Measurements from ENCODE around the gene MDN1.

The MDN1 gene

DNA sequence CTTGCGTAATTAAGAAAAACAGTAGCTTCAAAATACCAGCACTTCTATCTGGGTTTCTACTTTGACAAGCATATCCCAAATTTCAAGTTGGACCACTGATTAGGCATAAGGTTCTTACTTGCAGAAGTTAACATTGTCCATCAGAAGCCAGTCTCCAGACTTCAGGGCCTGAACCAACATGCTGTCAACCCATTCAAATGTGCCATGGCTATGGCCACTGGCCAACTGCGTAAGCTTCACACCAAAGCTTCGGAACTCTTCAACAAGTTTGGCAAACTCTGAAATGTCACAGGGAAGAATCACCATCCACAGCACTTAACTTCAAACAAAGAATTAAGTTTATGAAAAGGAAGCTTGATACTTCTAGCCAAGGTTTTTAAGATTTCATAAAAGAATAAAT lies 103.1 kb downstream of the MDN1 start:
- H3K9me3 Mint-ChIP-seq: no peaks in the 10 kb centered on the region
- H3K27ac Mint-ChIP-seq: no peak overlapping the region
- H3K36me3 Mint-ChIP-seq (ENCODE audit: low read depth): peaks cover 49% of the 10 kb centered on the region
- H3K27me3 Mint-ChIP-seq (ENCODE audit: low read depth): no peaks in the 10 kb centered on the region
- no peaks in the 10 kb centered on the region for H3K4me1 Mint-ChIP-seq (ENCODE audit: low read depth)
- no peak overlapping the region for H3K4me3 Mint-ChIP-seq

DNA sequence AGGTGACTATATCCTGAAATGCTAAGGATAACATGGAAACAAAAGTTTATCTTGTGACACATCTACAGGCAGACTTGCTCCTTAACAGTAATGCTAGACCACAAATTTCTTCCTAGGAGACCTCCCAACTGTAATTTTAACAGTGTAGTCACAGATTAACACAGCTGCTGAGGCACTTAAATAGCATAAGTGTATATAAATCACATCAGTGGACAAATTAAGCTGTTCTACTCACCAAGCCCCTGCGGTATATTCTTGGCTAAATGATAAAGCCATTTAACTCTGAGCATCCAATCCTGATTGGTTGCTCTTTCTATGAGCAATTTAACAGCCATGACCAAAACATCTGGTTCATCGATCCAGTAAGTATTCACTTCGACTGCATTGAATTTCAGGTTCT lies 107.8 kb downstream of the MDN1 start:
- Mint-ChIP-seq H3K27me3 (ENCODE audit: low read depth) (no peaks in the 10 kb centered on the region), H3K9me3 (no peaks in the 10 kb centered on the region), H3K36me3 (ENCODE audit: low read depth) (peaks cover 45% of the 10 kb centered on the region), H3K27ac (no peak overlapping the region), H3K4me1 (ENCODE audit: low read depth) (peaks cover 5% of the 10 kb centered on the region), H3K4me3 (no peak overlapping the region)

DNA sequence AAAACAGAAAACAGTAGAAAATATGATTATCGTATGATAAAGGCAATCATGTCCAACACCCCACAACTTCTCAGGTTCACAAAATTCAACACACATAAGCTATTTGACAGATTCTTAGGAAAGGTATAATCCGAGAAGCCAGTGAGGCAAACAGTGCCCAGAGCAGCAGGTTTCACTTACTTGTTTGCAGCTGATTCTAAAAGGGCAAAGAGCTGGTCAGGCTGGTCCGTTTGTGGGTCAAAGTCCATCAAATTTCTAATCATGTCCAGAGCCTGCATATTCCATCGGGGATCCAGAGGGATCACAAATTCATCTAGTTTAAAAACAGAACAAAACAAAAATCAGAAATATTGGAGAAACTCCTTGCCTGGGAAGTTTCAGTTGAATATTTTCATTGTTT lies 111.3 kb downstream of the MDN1 start:
- no peak overlapping the region for H3K27ac Mint-ChIP-seq
- no peak overlapping the region for H3K4me3 Mint-ChIP-seq
- peaks cover 5% of the 10 kb centered on the region for H3K4me1 Mint-ChIP-seq (ENCODE audit: low read depth)
- no peaks in the 10 kb centered on the region for H3K9me3 Mint-ChIP-seq
- no peaks in the 10 kb centered on the region for H3K27me3 Mint-ChIP-seq (ENCODE audit: low read depth)
- H3K36me3 Mint-ChIP-seq (ENCODE audit: low read depth): peaks cover 37% of the 10 kb centered on the region

DNA sequence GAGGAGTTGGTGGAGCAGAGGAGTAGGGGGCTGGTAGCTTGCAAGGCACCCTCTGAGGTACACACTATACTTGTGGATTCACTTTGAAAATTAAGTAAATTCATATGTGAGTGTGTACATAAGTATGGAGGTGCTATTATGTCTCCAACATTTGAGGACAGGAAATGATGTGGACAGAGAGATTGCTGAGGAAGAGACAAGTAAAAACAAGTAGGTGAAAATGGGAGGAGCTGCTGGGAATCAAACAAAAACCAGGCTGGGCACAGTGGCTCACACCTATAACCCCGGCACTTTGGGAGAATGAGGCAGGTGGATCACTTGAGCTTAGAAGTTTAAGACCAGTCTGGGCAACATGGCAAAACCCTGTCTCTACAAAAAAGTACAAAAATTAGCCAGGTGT lies 111.8 kb downstream of the MDN1 start:
- Mint-ChIP-seq H3K9me3 (no peaks in the 10 kb centered on the region), H3K4me3 (no peak overlapping the region), H3K27ac (no peak overlapping the region), H3K4me1 (ENCODE audit: low read depth) (peaks cover 5% of the 10 kb centered on the region), H3K27me3 (ENCODE audit: low read depth) (no peaks in the 10 kb centered on the region), H3K36me3 (ENCODE audit: low read depth) (peaks cover 35% of the 10 kb centered on the region)

DNA sequence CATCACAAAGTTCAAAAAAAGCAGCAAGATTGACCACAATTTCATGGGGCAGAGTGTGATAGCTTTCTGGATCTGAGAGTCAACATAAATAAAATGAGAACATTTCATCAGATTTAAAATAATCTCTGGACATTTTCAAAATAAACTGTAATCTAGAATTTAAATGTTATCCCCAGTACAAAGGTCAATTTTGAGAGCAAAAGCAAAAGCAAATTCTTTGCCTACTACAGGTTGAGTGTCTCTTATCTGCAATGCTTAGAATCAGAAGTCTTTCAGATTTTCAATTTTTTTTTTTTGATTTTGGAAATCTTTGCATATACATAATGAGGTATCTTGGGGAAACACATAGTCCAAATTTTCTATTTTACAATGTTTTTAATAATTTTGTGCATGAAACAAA lies 113.5 kb downstream of the MDN1 start:
- Mint-ChIP-seq H3K4me1 (ENCODE audit: low read depth) (peaks cover 5% of the 10 kb centered on the region), H3K36me3 (ENCODE audit: low read depth) (peaks cover 31% of the 10 kb centered on the region), H3K27ac (no peak overlapping the region)

DNA sequence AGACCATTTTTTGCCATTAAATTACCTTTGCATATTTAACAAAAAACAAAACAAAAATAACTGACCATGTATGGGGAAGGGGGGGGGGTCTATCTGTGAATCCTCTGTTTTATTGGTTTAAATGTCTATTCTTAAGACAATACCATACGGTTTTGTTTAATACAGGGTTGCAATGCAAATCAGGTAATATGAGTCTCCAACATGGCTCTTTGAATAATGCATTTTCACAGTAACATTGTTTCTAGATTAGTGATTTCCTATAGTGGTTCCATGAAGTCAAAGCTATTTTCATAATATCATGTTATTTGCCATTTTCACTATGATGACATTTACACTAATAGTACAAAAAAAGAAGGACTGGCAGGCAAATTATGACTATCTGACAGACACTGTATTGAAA lies 116.3 kb downstream of the MDN1 start:
- no peaks in the 10 kb centered on the region for H3K9me3 Mint-ChIP-seq
- no peaks in the 10 kb centered on the region for H3K27me3 Mint-ChIP-seq (ENCODE audit: low read depth)
- peaks cover 4% of the 10 kb centered on the region for H3K4me1 Mint-ChIP-seq (ENCODE audit: low read depth)
- H3K4me3 Mint-ChIP-seq: no peak overlapping the region
- H3K27ac Mint-ChIP-seq: no peak overlapping the region
- peaks cover 26% of the 10 kb centered on the region for H3K36me3 Mint-ChIP-seq (ENCODE audit: low read depth)

More for the DNA sequence above, 113.5 kb downstream of the MDN1 start:
- H3K4me3 Mint-ChIP-seq: no peak overlapping the region
- H3K9me3 Mint-ChIP-seq: no peaks in the 10 kb centered on the region
- H3K27me3 Mint-ChIP-seq (ENCODE audit: low read depth): no peaks in the 10 kb centered on the region

DNA sequence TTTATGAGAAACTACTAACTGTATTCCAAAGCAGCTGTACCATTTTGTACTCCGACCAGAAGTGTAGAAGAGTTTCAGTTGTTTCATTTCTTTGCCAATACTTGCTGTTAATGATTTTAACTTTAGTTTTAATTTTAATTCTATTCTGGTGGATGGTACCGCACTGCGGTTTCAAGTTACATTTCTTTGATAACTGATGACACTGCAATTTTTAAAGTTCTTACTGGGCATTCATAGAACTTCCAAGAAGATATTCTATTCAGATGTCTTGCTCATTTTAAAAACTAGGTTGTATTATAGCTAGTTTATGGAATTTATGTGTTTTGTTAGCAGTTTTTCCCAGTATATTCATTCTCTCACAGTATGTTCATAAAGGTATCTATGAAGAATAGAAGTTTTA lies 117.2 kb downstream of the MDN1 start:
- H3K36me3 Mint-ChIP-seq (ENCODE audit: low read depth): peaks cover 24% of the 10 kb centered on the region
- H3K4me3 Mint-ChIP-seq: no peak overlapping the region

DNA sequence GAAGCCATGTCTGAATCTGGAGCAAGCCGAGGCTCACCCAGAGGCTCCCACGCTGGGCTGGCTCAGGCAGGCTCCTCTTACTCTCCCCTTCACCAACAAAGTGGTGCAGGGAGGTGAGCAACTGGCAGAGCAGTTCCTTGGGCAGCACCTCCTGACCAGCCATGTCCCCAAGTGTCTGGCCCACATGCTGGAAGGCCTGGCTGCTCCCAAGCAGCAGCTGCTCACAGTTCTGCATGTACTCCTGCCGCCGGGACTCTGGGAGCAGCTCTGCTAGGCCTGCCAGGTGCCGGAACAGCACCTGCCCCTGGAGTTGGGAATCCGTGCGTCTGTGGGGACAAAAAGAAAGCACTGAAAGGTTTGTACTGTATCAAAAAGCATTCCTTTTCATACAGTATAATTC lies 123.9 kb downstream of the MDN1 start:
- Mint-ChIP-seq H3K36me3 (ENCODE audit: low read depth) (peaks cover 35% of the 10 kb centered on the region), H3K27me3 (ENCODE audit: low read depth) (no peaks in the 10 kb centered on the region), H3K27ac (no peak overlapping the region), H3K9me3 (no peaks in the 10 kb centered on the region), H3K4me1 (ENCODE audit: low read depth) (peaks cover 6% of the 10 kb centered on the region), H3K4me3 (no peak overlapping the region)

More for the DNA sequence above, 117.2 kb downstream of the MDN1 start:
- no peaks in the 10 kb centered on the region for H3K9me3 Mint-ChIP-seq
- peaks cover 2% of the 10 kb centered on the region for H3K4me1 Mint-ChIP-seq (ENCODE audit: low read depth)
- H3K27me3 Mint-ChIP-seq (ENCODE audit: low read depth): no peaks in the 10 kb centered on the region
- no peak overlapping the region for H3K27ac Mint-ChIP-seq

DNA sequence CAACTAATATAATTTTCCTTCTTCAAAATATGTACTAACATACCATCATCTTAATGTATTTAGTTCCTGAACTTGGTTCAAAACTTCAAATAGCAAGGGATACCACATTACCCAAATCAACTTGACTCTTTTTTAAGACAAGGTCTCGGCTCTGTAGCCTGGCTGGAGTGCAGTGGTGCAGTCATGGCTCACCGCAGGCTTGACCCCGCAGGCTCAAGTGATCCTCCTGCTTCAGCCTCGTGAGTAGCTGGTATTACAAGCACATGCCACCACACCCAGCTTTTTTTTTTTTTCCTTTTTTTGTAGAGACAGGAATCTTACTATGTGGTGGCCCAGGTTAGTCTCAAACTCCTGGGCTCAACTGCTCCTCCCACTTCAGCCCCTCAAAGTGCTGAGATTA lies 125.2 kb downstream of the MDN1 start:
- Mint-ChIP-seq H3K27me3 (ENCODE audit: low read depth) (no peaks in the 10 kb centered on the region), H3K4me3 (no peak overlapping the region), H3K4me1 (ENCODE audit: low read depth) (peaks cover 7% of the 10 kb centered on the region), H3K27ac (no peak overlapping the region), H3K9me3 (no peaks in the 10 kb centered on the region), H3K36me3 (ENCODE audit: low read depth) (peaks cover 40% of the 10 kb centered on the region)

DNA sequence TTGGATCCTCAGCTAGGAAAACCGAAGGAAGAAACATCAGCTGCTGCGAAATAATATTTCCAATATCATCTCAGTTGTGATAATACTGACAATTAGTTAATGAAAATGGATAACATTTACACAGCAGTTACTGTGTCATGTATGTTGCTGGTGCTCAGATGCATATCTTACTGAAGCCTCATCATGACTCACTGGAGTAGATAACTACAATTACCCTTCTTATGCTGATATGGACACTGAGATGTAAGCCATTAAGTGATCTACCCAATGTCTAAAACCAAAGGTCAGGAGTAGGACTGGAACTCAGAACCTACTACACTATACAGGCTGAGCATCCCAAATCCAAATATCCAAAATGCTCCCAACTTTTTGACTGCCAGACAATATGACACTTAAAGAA lies 126.4 kb downstream of the MDN1 start:
- Mint-ChIP-seq H3K36me3 (ENCODE audit: low read depth) (peaks cover 41% of the 10 kb centered on the region), H3K27me3 (ENCODE audit: low read depth) (no peaks in the 10 kb centered on the region), H3K27ac (no peak overlapping the region), H3K4me3 (no peak overlapping the region), H3K9me3 (no peaks in the 10 kb centered on the region), H3K4me1 (ENCODE audit: low read depth) (peaks cover 7% of the 10 kb centered on the region)

DNA sequence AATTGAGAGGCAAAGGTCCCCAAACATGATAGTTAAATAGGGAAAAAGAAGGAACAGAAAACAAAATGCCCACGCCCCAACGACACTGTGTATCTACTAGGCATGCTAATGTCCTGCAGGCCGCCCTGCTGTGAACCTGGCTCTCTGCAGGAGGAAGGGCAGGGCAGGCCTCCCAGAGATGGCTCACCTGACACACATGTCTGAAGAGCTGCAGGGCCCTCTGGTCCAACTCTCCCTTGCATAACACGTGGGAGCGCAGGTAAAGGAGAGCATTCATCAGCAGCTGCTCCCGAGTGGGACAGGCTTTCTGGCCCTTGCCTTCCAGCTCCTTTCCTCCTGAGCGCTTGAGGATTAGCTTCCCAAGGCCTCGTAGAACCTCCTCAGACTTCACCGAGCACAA lies 127.3 kb downstream of the MDN1 start:
- no peak overlapping the region for H3K4me3 Mint-ChIP-seq
- H3K4me1 Mint-ChIP-seq (ENCODE audit: low read depth): peaks cover 6% of the 10 kb centered on the region
- H3K36me3 Mint-ChIP-seq (ENCODE audit: low read depth): peaks cover 47% of the 10 kb centered on the region
- no peaks in the 10 kb centered on the region for H3K27me3 Mint-ChIP-seq (ENCODE audit: low read depth)
- H3K27ac Mint-ChIP-seq: no peak overlapping the region
- no peaks in the 10 kb centered on the region for H3K9me3 Mint-ChIP-seq

DNA sequence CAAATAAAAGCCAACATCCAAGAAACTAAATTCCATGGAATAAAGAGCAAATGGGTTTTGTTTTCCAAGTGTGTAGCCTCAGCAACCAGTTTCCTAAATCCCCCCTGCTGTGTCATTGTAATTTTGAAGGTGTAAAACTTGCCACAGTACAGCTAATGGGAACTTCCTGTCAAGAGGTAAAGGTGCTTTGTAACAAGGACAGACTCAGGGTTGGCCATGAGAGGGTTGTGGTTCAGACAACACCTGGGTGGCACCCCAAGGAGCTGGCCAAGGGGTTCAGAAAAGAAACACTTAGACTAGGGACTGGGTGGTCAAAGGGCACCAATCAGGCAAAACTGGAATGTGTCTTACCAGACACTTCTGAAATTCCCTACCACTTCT lies 128.7 kb downstream of the MDN1 start:
- Mint-ChIP-seq H3K27ac (peak overlapping the region; percentile 55), H3K36me3 (ENCODE audit: low read depth) (peaks cover 50% of the 10 kb centered on the region), H3K4me3 (no peak overlapping the region), H3K9me3 (no peaks in the 10 kb centered on the region), H3K4me1 (ENCODE audit: low read depth) (peaks cover 6% of the 10 kb centered on the region), H3K27me3 (ENCODE audit: low read depth) (no peaks in the 10 kb centered on the region)

DNA sequence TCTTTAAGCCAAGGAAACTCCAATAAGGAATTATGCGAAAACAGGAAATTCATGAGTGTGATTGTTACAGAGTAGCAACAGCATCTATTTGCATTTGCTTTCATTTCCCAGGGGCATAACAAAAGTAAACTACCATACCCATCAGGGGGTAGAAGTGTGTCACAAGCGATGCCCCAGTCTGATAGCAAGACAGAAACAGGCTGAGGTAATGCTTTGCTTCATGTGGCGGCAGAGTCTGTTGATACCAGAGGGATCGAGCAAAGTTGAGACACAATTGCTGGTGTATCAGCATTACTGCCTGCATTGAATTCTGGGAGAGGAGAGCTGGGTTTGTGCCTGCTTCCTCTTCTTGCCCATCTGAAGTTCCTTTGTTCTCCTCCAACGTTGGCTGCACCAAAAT lies 129.9 kb downstream of the MDN1 start:
- Mint-ChIP-seq H3K9me3 (no peaks in the 10 kb centered on the region), H3K27me3 (ENCODE audit: low read depth) (no peaks in the 10 kb centered on the region), H3K4me1 (ENCODE audit: low read depth) (peaks cover 6% of the 10 kb centered on the region), H3K4me3 (no peak overlapping the region), H3K36me3 (ENCODE audit: low read depth) (peaks cover 56% of the 10 kb centered on the region), H3K27ac (no peak overlapping the region)

DNA sequence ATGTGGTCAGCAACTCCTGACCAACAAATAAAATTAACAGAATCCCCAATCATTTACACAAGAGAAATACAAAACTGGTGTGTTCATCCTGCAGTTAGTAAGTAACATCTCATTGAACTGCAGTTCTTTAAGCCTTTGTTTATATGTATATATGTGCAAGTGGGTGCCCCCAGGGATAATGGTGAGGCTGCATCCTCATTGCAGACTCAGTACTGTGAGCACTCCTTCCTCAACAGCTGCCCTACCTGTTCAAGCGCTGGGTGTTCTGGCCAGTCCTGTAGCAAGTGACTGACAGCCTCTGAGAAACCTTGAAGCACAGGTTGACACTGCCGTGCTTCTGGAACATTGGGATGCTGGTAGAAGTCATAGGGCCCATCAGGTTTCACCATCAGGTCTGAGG lies 131.3 kb downstream of the MDN1 start:
- Mint-ChIP-seq H3K9me3 (no peaks in the 10 kb centered on the region), H3K4me1 (ENCODE audit: low read depth) (peaks cover 6% of the 10 kb centered on the region), H3K36me3 (ENCODE audit: low read depth) (peaks cover 52% of the 10 kb centered on the region), H3K4me3 (no peak overlapping the region), H3K27ac (no peak overlapping the region), H3K27me3 (ENCODE audit: low read depth) (no peaks in the 10 kb centered on the region)

DNA sequence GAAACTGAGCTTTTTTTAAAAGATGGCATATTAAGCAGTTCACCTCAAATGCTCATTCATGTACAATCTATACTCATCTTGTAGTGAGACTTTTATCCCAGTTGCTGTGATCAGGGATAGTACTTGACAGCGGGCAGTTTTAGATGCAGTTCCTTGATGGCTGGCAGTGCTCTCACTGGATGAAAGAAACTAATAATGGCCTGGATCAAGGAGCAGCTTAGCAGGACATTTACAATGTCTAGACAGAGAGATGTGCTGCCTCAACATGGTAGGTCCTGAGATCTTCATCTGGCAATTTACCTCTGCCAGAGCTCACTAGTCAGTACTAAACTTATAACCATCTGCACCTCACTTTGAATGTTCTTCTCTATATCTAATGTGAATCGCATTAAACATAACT lies 134.3 kb downstream of the MDN1 start:
- Mint-ChIP-seq H3K9me3 (no peaks in the 10 kb centered on the region), H3K27ac (no peak overlapping the region), H3K4me1 (ENCODE audit: low read depth) (no peaks in the 10 kb centered on the region), H3K36me3 (ENCODE audit: low read depth) (peaks cover 43% of the 10 kb centered on the region), H3K4me3 (no peak overlapping the region), H3K27me3 (ENCODE audit: low read depth) (no peaks in the 10 kb centered on the region)

DNA sequence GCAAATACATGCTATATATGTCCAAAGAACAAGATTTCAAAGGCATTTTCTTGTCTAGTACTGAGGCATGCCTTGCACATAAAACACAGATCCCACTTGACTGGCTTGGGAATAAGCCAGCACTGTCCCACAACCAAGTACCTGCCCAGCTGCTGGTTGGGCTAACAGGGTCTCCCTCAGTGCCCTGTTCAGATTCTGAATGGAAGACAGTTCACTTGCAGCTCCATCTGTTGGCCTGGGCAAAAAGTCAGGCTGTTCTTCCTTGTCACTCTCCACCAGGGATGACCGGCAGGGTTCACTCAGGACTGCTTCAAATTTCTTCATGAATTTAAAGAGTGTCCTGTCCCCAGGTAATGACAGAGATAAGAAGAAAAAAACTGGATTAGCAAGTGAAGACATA lies 136.6 kb downstream of the MDN1 start:
- Mint-ChIP-seq H3K4me3 (no peak overlapping the region), H3K4me1 (ENCODE audit: low read depth) (no peaks in the 10 kb centered on the region), H3K36me3 (ENCODE audit: low read depth) (peaks cover 42% of the 10 kb centered on the region), H3K27me3 (ENCODE audit: low read depth) (no peaks in the 10 kb centered on the region), H3K9me3 (no peaks in the 10 kb centered on the region), H3K27ac (no peak overlapping the region)
